ENCODE measurements around the gene PIGW.
"Not testable (repeated sequence)": the region's sequence is repeated elsewhere in the genome, so short reads cannot be mapped to it uniquely, and the experiment has no call there.

The PIGW gene

GRCh38 chr17:36501963-36502362 is 32.8 kb upstream of the PIGW start:
- TF ChIP-seq, protein P1, sequence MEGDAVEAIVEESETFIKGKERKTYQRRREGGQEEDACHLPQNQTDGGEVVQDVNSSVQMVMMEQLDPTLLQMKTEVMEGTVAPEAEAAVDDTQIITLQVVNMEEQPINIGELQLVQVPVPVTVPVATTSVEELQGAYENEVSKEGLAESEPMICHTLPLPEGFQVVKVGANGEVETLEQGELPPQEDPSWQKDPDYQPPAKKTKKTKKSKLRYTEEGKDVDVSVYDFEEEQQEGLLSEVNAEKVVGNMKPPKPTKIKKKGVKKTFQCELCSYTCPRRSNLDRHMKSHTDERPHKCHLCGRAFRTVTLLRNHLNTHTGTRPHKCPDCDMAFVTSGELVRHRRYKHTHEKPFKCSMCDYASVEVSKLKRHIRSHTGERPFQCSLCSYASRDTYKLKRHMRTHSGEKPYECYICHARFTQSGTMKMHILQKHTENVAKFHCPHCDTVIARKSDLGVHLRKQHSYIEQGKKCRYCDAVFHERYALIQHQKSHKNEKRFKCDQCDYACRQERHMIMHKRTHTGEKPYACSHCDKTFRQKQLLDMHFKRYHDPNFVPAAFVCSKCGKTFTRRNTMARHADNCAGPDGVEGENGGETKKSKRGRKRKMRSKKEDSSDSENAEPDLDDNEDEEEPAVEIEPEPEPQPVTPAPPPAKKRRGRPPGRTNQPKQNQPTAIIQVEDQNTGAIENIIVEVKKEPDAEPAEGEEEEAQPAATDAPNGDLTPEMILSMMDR (IDR thresholded peaks at IDR 0.05; ENCODE audit: insufficient read depth, low read depth, low read length, missing control alignments), result no peak
- no peak for DNase-seq (ENCODE audit: low read depth)
- no peak overlapping the region for H3K4me3 ChIP-seq (ENCODE audit: low read depth, low read length)

DNA sequence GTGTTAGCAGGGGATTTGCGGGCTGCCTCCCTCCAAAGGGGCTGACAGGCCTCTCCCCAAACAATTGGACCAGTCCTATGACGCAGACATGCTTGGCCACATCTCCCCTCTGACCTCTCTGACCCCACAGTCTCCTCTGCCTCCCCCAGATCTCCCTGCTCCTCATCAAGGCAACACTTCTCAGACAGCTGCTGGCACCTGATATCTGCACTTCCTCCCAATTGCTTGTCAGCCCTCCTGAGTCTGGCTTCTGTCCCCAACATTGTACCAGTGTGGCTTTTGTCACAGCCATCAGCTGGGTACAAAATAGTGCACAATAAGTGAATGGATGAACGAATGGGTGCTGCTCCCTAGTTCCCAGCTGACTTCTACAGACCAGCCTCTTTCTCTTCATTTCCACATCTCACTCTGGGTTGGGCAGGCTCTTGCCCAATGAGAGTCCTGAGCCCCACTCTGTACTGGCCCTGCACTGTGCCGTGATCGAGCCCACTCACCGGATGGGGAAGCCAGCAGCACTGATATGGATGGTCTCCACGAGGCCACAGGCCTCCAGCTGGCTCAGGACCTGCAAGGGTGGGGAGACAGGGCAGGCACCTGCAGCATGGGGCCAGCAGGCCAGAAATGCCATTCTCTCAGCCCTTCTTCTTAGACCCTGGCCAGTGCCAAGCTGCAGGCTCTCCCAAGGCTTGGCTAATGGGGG is 31.2 kb upstream of the PIGW start:
- TF ChIP-seq, protein P1 (IDR thresholded peaks at IDR 0.05; ENCODE audit: insufficient read depth, low read depth, low read length, missing control alignments), result no peak
- no peak for DNase-seq (ENCODE audit: low read depth)

GRCh38 chr17:36504156-36504545 is 30.6 kb upstream of the PIGW start:
- H3K4me3 ChIP-seq (ENCODE audit: low read depth, low read length), result no peak overlapping the region
- no peak for DNase-seq (ENCODE audit: low read depth)
- TF ChIP-seq, protein P1 (IDR thresholded peaks at IDR 0.05; ENCODE audit: insufficient read depth, low read depth, low read length, missing control alignments), result no peak

More for the DNA sequence above, 31.2 kb upstream of the PIGW start:
- no peak overlapping the region for H3K4me3 ChIP-seq (ENCODE audit: low read depth, low read length)

DNA sequence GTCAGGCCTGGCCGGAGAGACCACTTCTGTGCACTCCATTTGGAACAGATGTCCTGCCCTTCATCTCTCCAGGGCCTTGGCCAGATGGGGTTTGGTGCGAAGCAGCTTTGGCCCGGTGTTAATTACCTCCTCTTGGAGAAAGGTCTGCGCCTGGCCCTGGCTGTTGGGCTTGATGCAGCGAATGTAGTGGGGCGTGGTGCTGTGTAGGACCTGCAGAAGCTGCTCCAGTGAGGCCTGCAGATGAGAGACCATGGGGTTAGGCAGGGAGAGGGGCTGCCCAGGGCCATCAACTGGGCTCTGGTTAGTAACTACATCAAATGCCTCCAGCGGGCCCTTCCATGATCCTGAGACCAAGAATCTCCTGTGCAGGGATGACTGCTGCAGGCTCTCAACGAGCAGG is 29.6 kb upstream of the PIGW start:
- DNase-seq (ENCODE audit: low read depth), result no peak
- TF ChIP-seq, protein P1 (IDR thresholded peaks at IDR 0.05; ENCODE audit: insufficient read depth, low read depth, low read length, missing control alignments), result no peak
- H3K4me3 ChIP-seq (ENCODE audit: low read depth, low read length), result no peak overlapping the region

GRCh38 chr17:36506249-36506826 is 28.4 kb upstream of the PIGW start:
- no peak for DNase-seq (ENCODE audit: low read depth)
- TF ChIP-seq, protein P1 (IDR thresholded peaks at IDR 0.05; ENCODE audit: insufficient read depth, low read depth, low read length, missing control alignments), result no peak
- H3K4me3 ChIP-seq (ENCODE audit: low read depth, low read length), result no peak overlapping the region

- TF ChIP-seq, protein P1 (IDR thresholded peaks at IDR 0.05; ENCODE audit: insufficient read depth, low read depth, low read length, missing control alignments), result no peak
- DNase-seq (ENCODE audit: low read depth), result no peak
- no peak overlapping the region for H3K4me3 ChIP-seq (ENCODE audit: low read depth, low read length)
These were observed 28.0 kb upstream of the PIGW start for GRCh38 chr17:36506831-36507230.

DNA sequence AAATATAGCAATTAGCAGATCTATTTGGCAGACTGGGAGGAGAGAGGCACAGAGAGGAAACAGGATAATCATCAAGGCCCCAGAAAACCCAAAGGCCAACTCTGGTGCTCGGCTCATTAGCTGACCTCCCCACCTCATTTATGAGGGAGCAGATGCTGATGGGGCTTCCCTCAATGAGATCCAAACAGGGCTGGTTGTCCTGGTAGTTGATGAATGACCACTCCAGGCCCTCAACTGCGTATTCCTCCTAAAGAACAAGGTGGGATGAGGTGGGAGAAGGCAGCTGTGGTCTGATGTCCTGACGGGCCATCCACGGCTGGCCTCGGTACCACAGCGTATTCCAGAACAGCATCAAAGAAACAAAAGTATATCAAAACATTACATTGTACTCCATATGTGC is 27.5 kb upstream of the PIGW start:
- TF ChIP-seq, protein P1 (IDR thresholded peaks at IDR 0.05; ENCODE audit: insufficient read depth, low read depth, low read length, missing control alignments), result no peak
- H3K4me3 ChIP-seq (ENCODE audit: low read depth, low read length), result no peak overlapping the region
- DNase-seq (ENCODE audit: low read depth), result no peak

GRCh38 chr17:36508439-36508838 is 26.3 kb upstream of the PIGW start:
- not testable (repeated sequence) for H3K4me3 ChIP-seq (ENCODE audit: low read depth, low read length); DNase-seq (ENCODE audit: low read depth)
